ENCODE results near the gene GPR153. TPM values are rescaled to one million over a fixed set of nuclear protein-coding genes. Genes with fewer than 3 reads are reported as not detected.

The GPR153 gene
- total and polyA plus RNA-seq, 2 of the 13 experiments (the other 11 are each of a cell fraction or from before 2014, with no cell fraction given) = 0.22 to 0.31 TPM

DNA sequence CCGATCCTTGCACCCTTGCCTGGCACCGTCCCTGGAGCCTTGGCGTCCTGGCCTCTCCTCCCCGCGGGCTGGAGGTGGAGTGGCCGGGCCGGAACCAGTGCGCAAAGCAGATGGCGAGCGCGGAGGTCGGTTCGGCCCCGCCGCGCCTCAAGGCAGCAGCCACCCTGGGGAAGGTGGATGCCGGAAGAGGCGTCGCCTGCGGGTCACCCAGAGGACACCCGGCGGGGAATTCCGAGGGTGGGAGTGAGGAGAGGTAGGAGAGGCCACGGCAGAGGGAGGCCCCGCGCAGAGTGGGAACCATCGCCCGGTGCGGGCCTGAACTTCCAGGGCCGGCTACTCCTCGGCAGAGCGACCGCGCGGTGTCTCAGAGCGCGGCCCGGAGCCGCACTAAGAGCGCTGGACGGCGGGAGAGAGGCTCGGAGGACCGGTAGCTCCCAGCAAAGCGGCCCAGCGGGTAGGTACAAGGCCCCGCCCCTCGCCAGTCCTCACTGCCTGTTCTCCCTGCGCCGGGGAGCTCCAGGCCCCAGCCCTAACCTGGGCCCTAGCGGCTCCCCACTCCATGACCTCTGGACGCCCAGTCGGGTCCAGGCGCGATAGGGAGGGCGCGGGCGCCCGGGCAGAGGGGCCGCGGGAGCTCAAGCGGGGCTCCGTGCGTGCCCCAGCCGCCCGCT, 54.9 kb downstream of the GPR153 start, which contains the start of gene RNF207 (continued):
- TF ChIP-seq, protein P1, sequence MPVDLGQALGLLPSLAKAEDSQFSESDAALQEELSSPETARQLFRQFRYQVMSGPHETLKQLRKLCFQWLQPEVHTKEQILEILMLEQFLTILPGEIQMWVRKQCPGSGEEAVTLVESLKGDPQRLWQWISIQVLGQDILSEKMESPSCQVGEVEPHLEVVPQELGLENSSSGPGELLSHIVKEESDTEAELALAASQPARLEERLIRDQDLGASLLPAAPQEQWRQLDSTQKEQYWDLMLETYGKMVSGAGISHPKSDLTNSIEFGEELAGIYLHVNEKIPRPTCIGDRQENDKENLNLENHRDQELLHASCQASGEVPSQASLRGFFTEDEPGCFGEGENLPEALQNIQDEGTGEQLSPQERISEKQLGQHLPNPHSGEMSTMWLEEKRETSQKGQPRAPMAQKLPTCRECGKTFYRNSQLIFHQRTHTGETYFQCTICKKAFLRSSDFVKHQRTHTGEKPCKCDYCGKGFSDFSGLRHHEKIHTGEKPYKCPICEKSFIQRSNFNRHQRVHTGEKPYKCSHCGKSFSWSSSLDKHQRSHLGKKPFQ (CRISPR knock-in tag; IDR thresholded peaks at IDR 0.05; ENCODE audit: insufficient replicate concordance) = peak; percentile 46
- TF ChIP-seq NCOR1 (IDR thresholded peaks at IDR 0.05; ENCODE audit: borderline replicate concordance, low read length) (no peak), ELF1 (CRISPR knock-in tag; IDR thresholded peaks at IDR 0.05) (peak; percentile 89), HOXA9 (CRISPR knock-in tag; IDR thresholded peaks at IDR 0.05; ENCODE audit: borderline replicate concordance) (no peak), ZBTB1 (CRISPR knock-in tag; IDR thresholded peaks at IDR 0.05; ENCODE audit: borderline replicate concordance) (peak; percentile 49; the same call in 1 of the 2 replicates), IKZF4 (CRISPR knock-in tag; IDR thresholded peaks at IDR 0.05; ENCODE audit: borderline replicate concordance, low read depth, not compliant biosample characterization) (peak; percentile 68), SUZ12 (IDR thresholded peaks at IDR 0.05; ENCODE audit: low read depth, low read length) (no peak), ZNF546 (CRISPR knock-in tag; conservative IDR thresholded peaks at IDR 0.05) (0 out of 2 replicates have a peak, but pooled peaks have one; percentile 31), HOXD1 (CRISPR knock-in tag; IDR thresholded peaks at IDR 0.05) (peak; percentile 59; the same call in 1 of the 2 replicates), ZNF343 (CRISPR knock-in tag; IDR thresholded peaks at IDR 0.05) (peak; percentile 67; the same call in 1 of the 2 replicates), CHD2 (IDR thresholded peaks at IDR 0.05; ENCODE audit: low read depth, low read length) (no peak), ZNF30 (CRISPR knock-in tag; IDR thresholded peaks at IDR 0.05) (0 out of 2 replicates have a peak, but pooled peaks have one; percentile 33), ZNF33B (CRISPR knock-in tag; IDR thresholded peaks at IDR 0.05) (peak; percentile 68; the same call in 1 of the 2 replicates), DNMT1 (CRISPR knock-in tag; IDR thresholded peaks at IDR 0.05) (no peak), MXI1 (IDR thresholded peaks at IDR 0.05; ENCODE audit: borderline replicate concordance, low read depth, low read length) (0 out of 3 replicates have a peak, but pooled peaks have one; percentile 29), KLF12 (CRISPR knock-in tag; IDR thresholded peaks at IDR 0.05; ENCODE audit: borderline replicate concordance) (peak; percentile 86), AKAP8 (CRISPR knock-in tag; IDR thresholded peaks at IDR 0.05) (0 out of 2 replicates have a peak, but pooled peaks have one; percentile 58)
- TF ChIP-seq, protein P2, sequence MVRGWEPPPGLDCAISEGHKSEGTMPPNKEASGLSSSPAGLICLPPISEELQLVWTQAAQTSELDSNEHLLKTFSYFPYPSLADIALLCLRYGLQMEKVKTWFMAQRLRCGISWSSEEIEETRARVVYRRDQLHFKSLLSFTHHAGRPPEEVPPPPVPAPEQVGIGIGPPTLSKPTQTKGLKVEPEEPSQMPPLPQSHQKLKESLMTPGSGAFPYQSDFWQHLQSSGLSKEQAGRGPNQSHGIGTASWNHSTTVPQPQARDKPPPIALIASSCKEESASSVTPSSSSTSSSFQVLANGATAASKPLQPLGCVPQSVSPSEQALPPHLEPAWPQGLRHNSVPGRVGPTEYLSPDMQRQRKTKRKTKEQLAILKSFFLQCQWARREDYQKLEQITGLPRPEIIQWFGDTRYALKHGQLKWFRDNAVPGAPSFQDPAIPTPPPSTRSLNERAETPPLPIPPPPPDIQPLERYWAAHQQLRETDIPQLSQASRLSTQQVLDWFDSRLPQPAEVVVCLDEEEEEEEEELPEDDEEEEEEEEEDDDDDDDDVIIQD (CRISPR knock-in tag; IDR thresholded peaks at IDR 0.05; ENCODE audit: low read depth) = peak; percentile 27; the same call in 1 of the 2 replicates
- TF ChIP-seq, protein P3, sequence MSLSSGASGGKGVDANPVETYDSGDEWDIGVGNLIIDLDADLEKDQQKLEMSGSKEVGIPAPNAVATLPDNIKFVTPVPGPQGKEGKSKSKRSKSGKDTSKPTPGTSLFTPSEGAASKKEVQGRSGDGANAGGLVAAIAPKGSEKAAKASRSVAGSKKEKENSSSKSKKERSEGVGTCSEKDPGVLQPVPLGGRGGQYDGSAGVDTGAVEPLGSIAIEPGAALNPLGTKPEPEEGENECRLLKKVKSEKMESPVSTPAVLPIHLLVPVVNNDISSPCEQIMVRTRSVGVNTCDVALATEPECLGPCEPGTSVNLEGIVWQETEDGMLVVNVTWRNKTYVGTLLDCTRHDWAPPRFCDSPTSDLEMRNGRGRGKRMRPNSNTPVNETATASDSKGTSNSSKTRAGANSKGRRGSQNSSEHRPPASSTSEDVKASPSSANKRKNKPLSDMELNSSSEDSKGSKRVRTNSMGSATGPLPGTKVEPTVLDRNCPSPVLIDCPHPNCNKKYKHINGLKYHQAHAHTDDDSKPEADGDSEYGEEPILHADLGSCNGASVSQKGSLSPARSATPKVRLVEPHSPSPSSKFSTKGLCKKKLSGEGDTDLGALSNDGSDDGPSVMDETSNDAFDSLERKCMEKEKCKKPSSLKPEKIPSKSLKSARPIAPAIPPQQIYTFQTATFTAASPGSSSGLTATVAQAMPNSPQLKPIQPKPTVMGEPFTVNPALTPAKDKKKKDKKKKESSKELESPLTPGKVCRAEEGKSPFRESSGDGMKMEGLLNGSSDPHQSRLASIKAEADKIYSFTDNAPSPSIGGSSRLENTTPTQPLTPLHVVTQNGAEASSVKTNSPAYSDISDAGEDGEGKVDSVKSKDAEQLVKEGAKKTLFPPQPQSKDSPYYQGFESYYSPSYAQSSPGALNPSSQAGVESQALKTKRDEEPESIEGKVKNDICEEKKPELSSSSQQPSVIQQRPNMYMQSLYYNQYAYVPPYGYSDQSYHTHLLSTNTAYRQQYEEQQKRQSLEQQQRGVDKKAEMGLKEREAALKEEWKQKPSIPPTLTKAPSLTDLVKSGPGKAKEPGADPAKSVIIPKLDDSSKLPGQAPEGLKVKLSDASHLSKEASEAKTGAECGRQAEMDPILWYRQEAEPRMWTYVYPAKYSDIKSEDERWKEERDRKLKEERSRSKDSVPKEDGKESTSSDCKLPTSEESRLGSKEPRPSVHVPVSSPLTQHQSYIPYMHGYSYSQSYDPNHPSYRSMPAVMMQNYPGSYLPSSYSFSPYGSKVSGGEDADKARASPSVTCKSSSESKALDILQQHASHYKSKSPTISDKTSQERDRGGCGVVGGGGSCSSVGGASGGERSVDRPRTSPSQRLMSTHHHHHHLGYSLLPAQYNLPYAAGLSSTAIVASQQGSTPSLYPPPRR (CRISPR knock-in tag; IDR thresholded peaks at IDR 0.05; ENCODE audit: borderline replicate concordance) = peak; percentile 39
- TF ChIP-seq, protein P4, sequence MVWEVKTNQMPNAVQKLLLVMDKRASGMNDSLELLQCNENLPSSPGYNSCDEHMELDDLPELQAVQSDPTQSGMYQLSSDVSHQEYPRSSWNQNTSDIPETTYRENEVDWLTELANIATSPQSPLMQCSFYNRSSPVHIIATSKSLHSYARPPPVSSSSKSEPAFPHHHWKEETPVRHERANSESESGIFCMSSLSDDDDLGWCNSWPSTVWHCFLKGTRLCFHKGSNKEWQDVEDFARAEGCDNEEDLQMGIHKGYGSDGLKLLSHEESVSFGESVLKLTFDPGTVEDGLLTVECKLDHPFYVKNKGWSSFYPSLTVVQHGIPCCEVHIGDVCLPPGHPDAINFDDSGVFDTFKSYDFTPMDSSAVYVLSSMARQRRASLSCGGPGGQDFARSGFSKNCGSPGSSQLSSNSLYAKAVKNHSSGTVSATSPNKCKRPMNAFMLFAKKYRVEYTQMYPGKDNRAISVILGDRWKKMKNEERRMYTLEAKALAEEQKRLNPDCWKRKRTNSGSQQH (CRISPR knock-in tag; IDR thresholded peaks at IDR 0.05; ENCODE audit: low read depth) = no peak

Measured in HepG2 (cell line).